Stomach (tissue), 4 donors: Measurements from ENCODE around the gene CXCR5.

ENCODE experiments used
- CTCF ChIP-seq, 7 experiments: fragments of 450-650 bp in 4 of 7; fragments of 200-600 bp in 3 of 7; sonication (generic) in 3 of 7; IDR thresholded peaks; one replicate each; pipeline ENCODE4 v1.5.1; 2016 to 2019; ENCODE audit warnings: antibody characterized with exemption in 7 of 7, control low read depth in 2 of 7, mild to moderate bottlenecking in 1 of 7
- POLR2A ChIP-seq, 4 donors: fragments of 450-650 bp; IDR thresholded peaks; one replicate each; pipeline ENCODE4 v1.6.1; 2016; ENCODE audit warnings: antibody characterized with exemption in 4 of 4, control low read depth in 2 of 4, mild to moderate bottlenecking in 1 of 4, moderate library complexity in 1 of 4
- POLR2AphosphoS5 ChIP-seq, 3 donors: sonication (generic); formaldehyde crosslinking; IDR thresholded peaks; one replicate each; pipeline ENCODE4 v1.6.1; 2016; ENCODE audit warnings: antibody characterized with exemption in 3 of 3

- TF ChIP-seq CTCF (IDR thresholded peaks at IDR 0.05): no peak
- no peak for TF ChIP-seq POLR2A (IDR thresholded peaks at IDR 0.05)
- no peak for TF ChIP-seq POLR2AphosphoS5 (IDR thresholded peaks at IDR 0.05)
Observed at GRCh38 chr11:118908264-118908663, 24.6 kb downstream of the CXCR5 start.
